Aorta (tissue), 5 donors: ENCODE measurements around the gene PERP. TPM values are rescaled to one million over a fixed set of nuclear protein-coding genes. Genes with fewer than 3 reads are reported as not detected.
"Not testable (repeated sequence)": the region's sequence is repeated elsewhere in the genome, so short reads cannot be mapped to it uniquely, and the experiment has no call there.

ENCODE experiments used
- ATAC-seq: fragments of 200-7000 bp; cut with Tn5 transposase; one replicate; pipeline ENCODE4 v1.9.1; 2022; ENCODE audit warnings: moderate library complexity; ENCODE audit not compliant: low FRiP score
- DNase-seq, 2 donors: peaks; one replicate each; pipeline ENCODE4 v3.0.0-alpha.2; 2020
- H3K27ac ChIP-seq, 2 donors: one replicate each; pipeline ENCODE4 v1.5.1; 2013; ENCODE audit warnings: low read length in 2 of 2, mild to moderate bottlenecking in 2 of 2, moderate library complexity in 2 of 2, control low read depth in 1 of 2, inconsistent platforms in 1 of 2, low read depth in 1 of 2
- H3K27me3 ChIP-seq, 2 donors: one replicate each; pipeline ENCODE4 v1.6.1; 2013; ENCODE audit warnings: control low read depth in 1 of 2, low read length in 1 of 2, mild to moderate bottlenecking in 1 of 2, moderate library complexity in 1 of 2; ENCODE audit not compliant: insufficient read depth in 2 of 2, control insufficient read depth in 1 of 2
- H3K36me3 ChIP-seq, 2 donors: one replicate each; pipeline ENCODE4 v1.6.1; 2013; ENCODE audit warnings: control low read depth in 1 of 2, low read length in 1 of 2, mild to moderate bottlenecking in 1 of 2; ENCODE audit not compliant: insufficient read depth in 2 of 2, control insufficient read depth in 1 of 2
- H3K4me1 ChIP-seq, 2 donors: one replicate each; pipeline ENCODE4 v1.6.1; 2013; ENCODE audit warnings: low read length in 2 of 2, control low read depth in 1 of 2, mild to moderate bottlenecking in 1 of 2, moderate library complexity in 1 of 2; ENCODE audit not compliant: insufficient read depth in 2 of 2, control insufficient read depth in 1 of 2
- H3K4me3 ChIP-seq, 2 donors: one replicate each; pipeline ENCODE4 v1.5.1; 2013; ENCODE audit warnings: low read length in 2 of 2, control low read depth in 1 of 2, mild to moderate bottlenecking in 1 of 2
- H3K9me3 ChIP-seq: one replicate; pipeline ENCODE4 v1.6.1; 2013; ENCODE audit warnings: mild to moderate bottlenecking, low read length; ENCODE audit not compliant: control insufficient read depth
- WGBS, 2 donors: extraction: QIAGEN DNeasy Blood & Tissue Kit; methylation state at CpG; one replicate each; pipeline ENCODE4 v1.1.7; 2013; 5-methylcytosine and 5-hydroxymethylcytosine counted together
- intact Hi-C, 2 donors: fragments of 100-400 bp; cut with DNase I; formaldehyde crosslinking; loops; one replicate each; pipeline versions ENCODE4 v1.14.2 to v1.15.0; 2022
- polyA plus RNA-seq, 2 donors: library from polyadenylated mRNA; stranded (reverse); fragments of 200-250 nt; gene quantifications; one replicate each; pipeline ENCODE4 v1.2.3, GENCODE V29; 2013
- total RNA-seq, 2 donors: library from RNA; stranded (reverse); fragmentation: NEBNext Ultra II Directional; extraction: Animal tissue kit (Norgen Biotek cat#: 25700); gene quantifications; one replicate each; pipeline ENCODE4 v1.2.1, GENCODE V29; 2021
- donor health status: healthy with polysubstance abuse.
- donor health status: Bipolar disorder and iron deficiency.
- donor health status: DM: no; HTN: no; CAD: no.
- donor health status: DM: no; HTN: no; CAD: no.
- donor health status: DM: yes; HTN: yes; CAD: no.

PERP gene
- total and polyA plus RNA-seq, 4 donors: 13.6 to 16.9 (median 15.4) TPM

DNA sequence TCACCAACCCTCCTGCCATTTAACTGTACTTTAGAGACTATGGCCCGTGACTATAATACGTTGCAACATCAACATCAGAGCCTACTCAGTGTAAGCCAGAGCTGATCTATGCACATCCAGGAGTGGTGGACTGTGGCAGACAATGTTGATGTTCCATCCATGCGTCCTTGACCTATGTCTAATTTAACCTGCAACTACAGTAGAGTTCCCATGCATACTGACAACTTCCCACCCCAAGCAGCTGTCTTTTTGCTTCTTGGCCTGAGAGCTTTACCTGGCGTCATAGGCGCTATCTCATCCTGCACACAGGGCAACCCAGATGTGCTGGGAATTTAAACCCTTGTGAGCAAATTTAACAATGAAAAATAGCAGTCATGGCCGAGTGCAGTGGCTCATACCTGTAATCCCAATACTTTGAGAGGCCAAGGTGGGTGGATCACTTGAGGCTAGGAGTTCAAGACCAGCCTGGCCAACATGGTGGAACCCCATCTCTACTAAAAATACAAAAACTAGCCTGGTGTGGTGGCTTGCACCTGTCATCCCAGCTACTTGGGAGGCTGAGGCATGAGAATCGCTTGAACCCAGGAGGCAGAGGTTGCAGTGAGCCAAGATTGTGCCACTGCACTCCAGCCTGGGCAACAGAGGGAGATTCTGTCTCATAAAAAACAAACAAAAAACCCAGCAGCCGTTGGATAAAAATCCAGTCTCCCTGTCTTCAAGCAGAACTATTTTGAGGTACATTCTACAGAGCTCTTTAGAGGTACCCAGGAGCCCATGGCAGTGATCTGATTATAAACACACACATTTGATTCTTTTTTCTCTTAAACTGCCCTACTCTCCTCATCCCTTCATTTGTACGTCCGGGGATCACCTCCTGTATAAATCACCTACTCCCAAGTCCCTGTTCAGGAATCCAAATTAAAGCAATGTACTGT is 22.0 kb downstream of the PERP start:
- H3K36me3 ChIP-seq: no peaks in the 10 kb centered on the region
- no peak overlapping the region for H3K27ac ChIP-seq
- no peaks in the 10 kb centered on the region for H3K4me1 ChIP-seq
- intact Hi-C loops: no loop called here
- ATAC-seq (no peak), DNase-seq (no peak)
- H3K4me3 ChIP-seq: no peak overlapping the region
- peaks cover 1% of the 10 kb centered on the region for H3K9me3 ChIP-seq
- no peaks in the 10 kb centered on the region for H3K27me3 ChIP-seq
- 72 to 76% methylated on average over 10 of the region's 10 CpGs for WGBS, 2 donors

DNA sequence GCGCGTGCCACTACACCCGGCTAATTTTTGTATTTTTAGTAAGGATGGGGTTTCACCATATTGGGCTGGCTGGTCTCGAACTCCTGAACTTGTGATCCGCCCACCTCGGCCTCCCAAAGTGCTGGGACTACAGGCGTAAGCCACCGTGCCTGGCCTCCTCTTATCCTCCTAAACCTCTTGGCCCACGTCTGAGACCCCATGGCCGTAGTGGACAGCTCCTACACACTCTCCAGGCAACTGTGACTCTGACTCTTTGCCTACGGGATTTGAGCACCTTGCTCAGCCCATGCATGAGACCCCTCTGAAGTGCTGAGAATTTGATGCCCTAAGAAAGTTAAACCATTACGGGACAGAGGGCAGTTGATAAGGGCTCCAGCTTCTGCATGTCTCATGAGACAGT is 25.0 kb downstream of the PERP start:
- Histone ChIP-seq H3K9me3 (peaks cover 1% of the 10 kb centered on the region), H3K27me3 (no peaks in the 10 kb centered on the region), H3K27ac (no peak overlapping the region), H3K4me3 (no peak overlapping the region), H3K4me1 (no peaks in the 10 kb centered on the region), H3K36me3 (no peaks in the 10 kb centered on the region)
- ATAC-seq: no peak
- DNase-seq: no peak
- WGBS, 2 donors: 83 to 88% methylated on average over 12 of the region's 12 CpGs
- intact Hi-C loops: no loop called here

DNA sequence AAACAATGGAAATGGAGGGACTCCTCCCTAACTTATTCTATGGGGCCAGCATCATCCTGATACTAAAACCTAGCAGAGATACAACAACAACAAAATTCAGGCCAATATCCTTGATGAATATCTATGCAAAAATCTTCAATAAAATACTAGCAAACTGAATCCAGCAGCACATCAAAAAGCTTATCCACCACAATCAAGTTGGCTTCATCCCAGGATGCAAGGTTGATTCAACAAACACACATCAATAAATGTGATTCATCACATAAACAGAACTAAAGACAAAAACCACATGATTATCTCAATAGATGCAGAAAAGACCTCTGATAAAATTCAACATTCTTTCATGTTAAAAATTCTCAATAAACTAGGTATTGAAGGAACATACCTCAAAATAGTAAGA is 27.7 kb downstream of the PERP start:
- DNase-seq, H3K4me1 ChIP-seq, H3K27me3 ChIP-seq, intact Hi-C loops, ATAC-seq, H3K9me3 ChIP-seq, H3K4me3 ChIP-seq, H3K27ac ChIP-seq, H3K36me3 ChIP-seq: not testable (repeated sequence)

DNA sequence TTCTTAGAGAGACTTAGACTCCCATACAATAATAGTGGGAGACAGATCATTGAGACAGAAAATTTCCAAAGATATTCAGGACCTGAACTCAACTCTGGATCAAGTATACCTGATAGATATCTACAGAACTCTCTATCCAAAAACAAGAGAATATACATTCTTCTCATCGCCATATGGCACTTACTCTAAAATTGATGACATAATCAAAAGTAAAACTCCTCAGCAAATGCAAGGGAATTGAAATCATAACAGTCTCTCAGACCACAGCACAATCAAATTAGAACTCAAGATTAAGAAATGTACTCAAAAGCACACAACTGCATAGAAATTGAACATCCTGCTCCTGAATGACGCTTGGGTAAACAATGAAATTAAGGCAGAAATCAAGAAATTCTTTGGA is 28.7 kb downstream of the PERP start:
- DNase-seq: no peak
- Histone ChIP-seq H3K36me3 (no peaks in the 10 kb centered on the region), H3K9me3 (peaks cover 5% of the 10 kb centered on the region), H3K27ac (no peak overlapping the region), H3K4me3 (no peak overlapping the region), H3K4me1 (no peaks in the 10 kb centered on the region), H3K27me3 (no peaks in the 10 kb centered on the region)
- ATAC-seq: no peak
- WGBS, 2 donors: 81 to 92% methylated on average over 2 of the region's 2 CpGs
- intact Hi-C loops: no loop called here

DNA sequence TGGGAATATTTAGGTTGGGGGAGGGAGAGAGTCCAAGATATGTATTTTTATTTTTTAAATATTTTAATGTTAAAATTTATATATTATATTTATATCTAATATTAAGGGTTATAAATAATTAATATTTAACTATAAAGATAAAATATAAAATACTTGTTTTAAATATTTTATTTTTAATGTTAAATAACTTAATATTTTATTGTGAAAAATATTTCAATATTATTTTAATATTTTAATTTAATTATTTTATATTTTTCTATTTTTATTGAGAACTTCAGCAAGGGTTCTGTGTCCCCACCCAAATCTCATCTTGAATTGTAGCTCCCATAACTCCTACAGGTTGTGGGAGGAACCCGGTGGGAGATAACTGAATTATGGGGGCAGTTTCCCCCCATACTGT is 34.0 kb downstream of the PERP start:
- no peaks in the 10 kb centered on the region for H3K36me3 ChIP-seq
- ATAC-seq (no peak), DNase-seq (no peak)
- H3K4me1 ChIP-seq: no peaks in the 10 kb centered on the region
- no peak overlapping the region for H3K4me3 ChIP-seq
- 86 to 96% methylated on average over 1 of the region's 1 CpG for WGBS, 2 donors
- peaks cover 4% of the 10 kb centered on the region for H3K9me3 ChIP-seq
- H3K27me3 ChIP-seq: no peaks in the 10 kb centered on the region
- no peak overlapping the region for H3K27ac ChIP-seq
- intact Hi-C loops: no loop called here

DNA sequence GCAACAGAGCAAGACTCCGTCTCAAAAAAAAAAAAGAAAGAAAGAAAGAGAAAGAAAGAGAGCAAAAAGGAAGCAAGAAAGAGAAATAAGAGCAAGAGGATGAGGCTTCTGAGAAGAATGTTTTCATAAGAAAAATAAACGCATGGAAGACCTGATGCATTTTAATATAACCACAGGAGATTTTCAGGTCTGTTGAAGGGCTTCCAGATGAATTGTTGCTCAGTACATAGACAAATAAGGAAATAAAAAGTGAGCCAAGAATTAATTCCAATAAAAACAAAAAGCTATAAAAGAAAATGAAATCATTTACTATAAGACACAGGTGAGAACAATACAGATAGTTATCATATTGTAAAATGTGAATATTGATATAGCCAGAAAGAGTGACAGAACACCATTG is 43.5 kb downstream of the PERP start:
- H3K27ac ChIP-seq: no peak overlapping the region
- no peaks in the 10 kb centered on the region for H3K4me1 ChIP-seq
- H3K36me3 ChIP-seq: no peaks in the 10 kb centered on the region
- no peak overlapping the region for H3K4me3 ChIP-seq
- DNase-seq: no peak
- ATAC-seq: no peak
- no peaks in the 10 kb centered on the region for H3K27me3 ChIP-seq
- intact Hi-C loops: no loop called here
- no peaks in the 10 kb centered on the region for H3K9me3 ChIP-seq
- 69 to 74% methylated on average over 2 of the region's 2 CpGs for WGBS, 2 donors

DNA sequence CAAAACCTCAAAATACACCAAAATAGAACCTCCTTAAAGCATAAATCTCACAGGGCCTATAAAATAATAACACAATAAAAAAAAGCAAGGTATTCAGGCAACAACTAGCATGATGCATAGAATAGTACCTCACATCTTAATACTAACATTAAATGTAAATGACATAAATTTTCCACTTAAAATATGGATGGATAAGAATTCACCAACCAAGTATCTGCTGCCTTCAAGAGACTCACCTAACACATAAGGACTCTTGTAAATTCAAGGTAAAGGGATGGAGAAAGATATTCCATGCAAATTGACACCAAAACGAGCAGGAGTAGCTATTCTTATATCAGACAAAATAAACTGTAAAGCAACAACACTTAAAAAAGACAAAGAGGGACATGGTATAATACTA is 52.2 kb downstream of the PERP start:
- no peaks in the 10 kb centered on the region for H3K4me1 ChIP-seq
- no peak overlapping the region for H3K27ac ChIP-seq
- H3K4me3 ChIP-seq: no peak overlapping the region
- 36 to 42% methylated on average over 1 of the region's 1 CpG for WGBS, 2 donors
- no peaks in the 10 kb centered on the region for H3K9me3 ChIP-seq
- no peaks in the 10 kb centered on the region for H3K27me3 ChIP-seq
- DNase-seq: no peak
- H3K36me3 ChIP-seq: no peaks in the 10 kb centered on the region
- intact Hi-C loops: no loop called here
- ATAC-seq: no peak

DNA sequence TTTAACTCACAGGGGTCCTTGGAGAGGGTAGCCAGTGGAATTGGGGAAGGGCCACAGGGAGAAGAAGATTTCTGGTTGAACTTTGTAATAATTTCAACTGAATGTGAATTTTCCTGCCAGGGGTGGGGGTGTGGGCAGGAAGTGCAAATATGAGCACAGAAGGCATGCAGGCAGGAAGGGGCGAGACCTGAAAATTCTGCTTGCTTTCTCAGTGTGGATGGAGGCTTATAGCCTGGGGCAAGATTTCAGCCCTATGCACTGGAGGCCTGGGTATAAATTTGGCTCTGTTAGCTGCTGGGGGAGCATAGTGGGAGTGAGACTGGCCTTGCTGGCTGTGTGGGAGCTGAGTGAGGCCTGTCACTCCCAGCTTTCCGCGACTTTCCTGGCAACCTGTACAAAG is 54.4 kb downstream of the PERP start:
- 65 to 96% methylated on average over 3 of the region's 3 CpGs for WGBS, 2 donors
- no peak for DNase-seq
- no peak for ATAC-seq
- no peak overlapping the region for H3K27ac ChIP-seq
- H3K4me1 ChIP-seq: no peaks in the 10 kb centered on the region
- no peak overlapping the region for H3K4me3 ChIP-seq
- no peaks in the 10 kb centered on the region for H3K36me3 ChIP-seq
- intact Hi-C loops: no loop called here
- no peaks in the 10 kb centered on the region for H3K27me3 ChIP-seq
- H3K9me3 ChIP-seq: no peaks in the 10 kb centered on the region

DNA sequence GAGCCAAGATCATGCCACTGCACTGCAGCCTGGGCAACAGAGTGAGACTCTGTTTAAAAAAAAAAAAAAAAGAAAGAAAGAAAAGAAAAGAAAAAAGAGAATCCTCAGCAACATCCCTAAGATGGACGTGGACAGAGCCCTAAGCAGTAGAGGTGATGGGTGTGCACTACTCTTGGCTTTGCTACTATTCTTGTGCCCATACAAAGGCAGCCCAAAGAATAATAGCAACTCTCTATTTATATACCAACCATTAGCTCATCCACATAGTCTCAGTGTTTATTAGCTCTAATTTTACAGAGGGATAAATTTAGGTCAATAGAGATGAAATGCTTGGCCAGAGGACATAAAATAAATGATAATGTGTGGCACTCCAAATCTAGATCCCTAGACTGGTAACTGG is 62.2 kb downstream of the PERP start:
- H3K9me3 ChIP-seq: no peaks in the 10 kb centered on the region
- no peaks in the 10 kb centered on the region for H3K36me3 ChIP-seq
- 44 to 59% methylated on average over 1 of the region's 1 CpG for WGBS, 2 donors
- DNase-seq: no peak
- H3K27ac ChIP-seq: no peak overlapping the region
- no peak for ATAC-seq
- H3K4me3 ChIP-seq: no peak overlapping the region
- intact Hi-C loops: no loop called here
- H3K27me3 ChIP-seq: no peaks in the 10 kb centered on the region
- no peaks in the 10 kb centered on the region for H3K4me1 ChIP-seq
